Skeletal muscle tissue (tissue), 4 donors: ENCODE results near the gene ERC2. TPM values are rescaled to one million over a fixed set of nuclear protein-coding genes. Genes with fewer than 3 reads are reported as not detected.

Experiments used
- H3K27ac ChIP-seq: one replicate; pipeline ENCODE4 v1.7.0; 2013; ENCODE audit warnings: mild to moderate bottlenecking, low read depth, low read length, inconsistent platforms
- H3K27me3 ChIP-seq, 3 donors: one replicate each; pipeline ENCODE4 v1.7.0; 2013; ENCODE audit warnings: low read length in 3 of 3; ENCODE audit not compliant: control insufficient read depth in 3 of 3, insufficient read depth in 3 of 3
- H3K36me3 ChIP-seq, 3 donors: one replicate each; pipeline ENCODE4 v1.7.0; 2013; ENCODE audit warnings: low read length in 3 of 3; ENCODE audit not compliant: control insufficient read depth in 3 of 3, insufficient read depth in 3 of 3
- H3K4me1 ChIP-seq, 3 donors: one replicate each; pipeline ENCODE4 v1.7.0; 2013; ENCODE audit warnings: low read length in 3 of 3, mild to moderate bottlenecking in 3 of 3; ENCODE audit not compliant: control insufficient read depth in 3 of 3, insufficient read depth in 3 of 3
- H3K4me3 ChIP-seq, 3 donors: one replicate each; pipeline ENCODE4 v1.7.0; 2013; ENCODE audit warnings: low read length in 3 of 3
- H3K9ac ChIP-seq, 3 donors: one replicate each; pipeline ENCODE4 v1.7.0; 2013; ENCODE audit warnings: low read length in 3 of 3, mild to moderate bottlenecking in 3 of 3, moderate library complexity in 2 of 3, low read depth in 1 of 3
- H3K9me3 ChIP-seq, 3 donors: one replicate each; pipeline ENCODE4 v1.7.0; 2013; ENCODE audit warnings: low read length in 3 of 3; ENCODE audit not compliant: control insufficient read depth in 3 of 3
- total RNA-seq: library from RNA; depleted of rRNA; stranded (reverse); fragments of >200 nt; gene quantifications from one replicate; pipeline ENCODE4 v1.2.3, GENCODE V29; 2014
- donor health status: Osteomylitis.

Gene ERC2
- total RNA-seq, 1 donor from 2014 or later, result 1.0 TPM

GRCh38 chr3:55717481-55717880 lies 750.8 kb downstream of the ERC2 start:
- Histone ChIP-seq H3K9me3 (no peaks in the 10 kb centered on the region), H3K27me3 (no peaks in the 10 kb centered on the region), H3K4me1 (no peaks in the 10 kb centered on the region), H3K9ac (no peak overlapping the region), H3K27ac (no peak overlapping the region), H3K36me3 (no peaks in the 10 kb centered on the region), H3K4me3 (no peak overlapping the region)

- no peaks in the 10 kb centered on the region for H3K36me3 ChIP-seq
- H3K9me3 ChIP-seq, result no peaks in the 10 kb centered on the region
- no peak overlapping the region for H3K4me3 ChIP-seq
- no peak overlapping the region for H3K27ac ChIP-seq
- no peaks in the 10 kb centered on the region for H3K4me1 ChIP-seq
- no peaks in the 10 kb centered on the region for H3K27me3 ChIP-seq
- no peak overlapping the region for H3K9ac ChIP-seq
Observed at GRCh38 chr3:55716611-55717225, 751.5 kb downstream of the ERC2 start.

- H3K9ac ChIP-seq, result no peak overlapping the region
- no peaks in the 10 kb centered on the region for H3K9me3 ChIP-seq
- H3K27me3 ChIP-seq, result no peaks in the 10 kb centered on the region
- H3K36me3 ChIP-seq, result no peaks in the 10 kb centered on the region
- no peak overlapping the region for H3K4me3 ChIP-seq
- H3K27ac ChIP-seq, result no peak overlapping the region
- no peaks in the 10 kb centered on the region for H3K4me1 ChIP-seq
Observed at GRCh38 chr3:55716044-55716443, 752.2 kb downstream of the ERC2 start.

- H3K9me3 ChIP-seq, result no peaks in the 10 kb centered on the region
- H3K27me3 ChIP-seq, result no peaks in the 10 kb centered on the region
- no peak overlapping the region for H3K9ac ChIP-seq
- H3K4me3 ChIP-seq, result no peak overlapping the region
- H3K4me1 ChIP-seq, result no peaks in the 10 kb centered on the region
- no peak overlapping the region for H3K27ac ChIP-seq
- no peaks in the 10 kb centered on the region for H3K36me3 ChIP-seq
Observed at GRCh38 chr3:55714057-55714456, 754.2 kb downstream of the ERC2 start.

- H3K27ac ChIP-seq, result no peak overlapping the region
- H3K4me3 ChIP-seq, result no peak overlapping the region
- no peaks in the 10 kb centered on the region for H3K36me3 ChIP-seq
- H3K4me1 ChIP-seq, result no peaks in the 10 kb centered on the region
- H3K9me3 ChIP-seq, result no peaks in the 10 kb centered on the region
- H3K27me3 ChIP-seq, result peaks cover 0 to 3% (median 0%) of the 10 kb centered on the region in 3 donors
- H3K9ac ChIP-seq, result no peak overlapping the region
Observed at GRCh38 chr3:55711646-55712045, 756.6 kb downstream of the ERC2 start.

GRCh38 chr3:55709411-55710012 lies 758.8 kb downstream of the ERC2 start:
- no peak overlapping the region for H3K4me3 ChIP-seq
- H3K9me3 ChIP-seq, result no peaks in the 10 kb centered on the region
- no peak overlapping the region for H3K9ac ChIP-seq
- H3K27me3 ChIP-seq, result peaks cover 0 to 3% (median 2%) of the 10 kb centered on the region in 3 donors
- H3K36me3 ChIP-seq, result no peaks in the 10 kb centered on the region
- no peaks in the 10 kb centered on the region for H3K4me1 ChIP-seq
- no peak overlapping the region for H3K27ac ChIP-seq

- H3K36me3 ChIP-seq, result no peaks in the 10 kb centered on the region
- no peaks in the 10 kb centered on the region for H3K4me1 ChIP-seq
- no peak overlapping the region for H3K4me3 ChIP-seq
- H3K27me3 ChIP-seq, result peaks cover 0 to 3% (median 2%) of the 10 kb centered on the region in 3 donors
- no peak overlapping the region for H3K27ac ChIP-seq
- no peak overlapping the region for H3K9ac ChIP-seq
- H3K9me3 ChIP-seq, result no peaks in the 10 kb centered on the region
Observed at GRCh38 chr3:55708921-55709320, 759.3 kb downstream of the ERC2 start.

- Histone ChIP-seq H3K36me3 (no peaks in the 10 kb centered on the region), H3K27ac (no peak overlapping the region), H3K27me3 (peaks cover 0 to 3% (median 2%) of the 10 kb centered on the region in 3 donors), H3K4me3 (no peak overlapping the region), H3K4me1 (no peaks in the 10 kb centered on the region), H3K9me3 (no peaks in the 10 kb centered on the region), H3K9ac (no peak overlapping the region)
Observed at GRCh38 chr3:55708242-55708641, 760.0 kb downstream of the ERC2 start.

GRCh38 chr3:55704521-55704920 lies 763.7 kb downstream of the ERC2 start:
- Histone ChIP-seq H3K9me3 (no peaks in the 10 kb centered on the region), H3K4me3 (no peak overlapping the region), H3K27ac (no peak overlapping the region), H3K36me3 (no peaks in the 10 kb centered on the region), H3K27me3 (peaks cover 0 to 3% (median 2%) of the 10 kb centered on the region in 3 donors), H3K4me1 (no peaks in the 10 kb centered on the region), H3K9ac (no peak overlapping the region)

- Histone ChIP-seq H3K4me3 (no peak overlapping the region), H3K9ac (no peak overlapping the region), H3K9me3 (no peaks in the 10 kb centered on the region), H3K4me1 (no peaks in the 10 kb centered on the region), H3K27me3 (peaks cover 0 to 3% (median 2%) of the 10 kb centered on the region in 3 donors), H3K27ac (no peak overlapping the region), H3K36me3 (no peaks in the 10 kb centered on the region)
Observed at GRCh38 chr3:55702822-55703221, 765.4 kb downstream of the ERC2 start.
